GM21825 (cell line): ENCODE results near the gene DEXI.
"Not testable (repeated sequence)": the region's sequence is repeated elsewhere in the genome, so short reads cannot be mapped to it uniquely, and the experiment has no call there.

Source experiments
- ATAC-seq: cut with Tn5 transposase; IDR thresholded peaks from one replicate; pipeline ENCODE4 v1.9.1; 2021; ENCODE audit warnings: mild to moderate bottlenecking, moderate library complexity; ENCODE audit not compliant: unreplicated experiment

The DEXI gene

DNA sequence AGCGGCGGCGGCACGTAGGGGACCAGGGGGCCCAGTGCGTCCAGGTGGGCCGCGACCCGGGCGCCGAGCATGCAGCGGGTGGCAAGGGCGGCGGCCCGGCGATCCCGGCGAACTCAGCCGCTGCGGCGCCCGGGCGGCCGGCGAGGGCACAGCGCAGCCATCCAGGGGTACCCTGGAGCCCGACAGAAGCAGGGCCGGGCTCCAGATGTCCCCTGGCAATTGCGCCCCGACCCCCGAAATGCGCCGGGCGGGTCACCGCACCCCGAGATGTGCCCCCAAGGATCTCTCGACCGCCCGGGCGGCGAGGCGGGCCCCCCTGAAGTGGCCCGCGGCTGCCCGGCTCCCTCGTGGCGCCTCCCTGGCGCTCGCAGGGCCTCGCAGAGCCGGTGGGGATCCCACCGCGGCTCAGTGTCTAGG, 325 bp downstream of the DEXI start:
- not testable (repeated sequence) for ATAC-seq

DNA sequence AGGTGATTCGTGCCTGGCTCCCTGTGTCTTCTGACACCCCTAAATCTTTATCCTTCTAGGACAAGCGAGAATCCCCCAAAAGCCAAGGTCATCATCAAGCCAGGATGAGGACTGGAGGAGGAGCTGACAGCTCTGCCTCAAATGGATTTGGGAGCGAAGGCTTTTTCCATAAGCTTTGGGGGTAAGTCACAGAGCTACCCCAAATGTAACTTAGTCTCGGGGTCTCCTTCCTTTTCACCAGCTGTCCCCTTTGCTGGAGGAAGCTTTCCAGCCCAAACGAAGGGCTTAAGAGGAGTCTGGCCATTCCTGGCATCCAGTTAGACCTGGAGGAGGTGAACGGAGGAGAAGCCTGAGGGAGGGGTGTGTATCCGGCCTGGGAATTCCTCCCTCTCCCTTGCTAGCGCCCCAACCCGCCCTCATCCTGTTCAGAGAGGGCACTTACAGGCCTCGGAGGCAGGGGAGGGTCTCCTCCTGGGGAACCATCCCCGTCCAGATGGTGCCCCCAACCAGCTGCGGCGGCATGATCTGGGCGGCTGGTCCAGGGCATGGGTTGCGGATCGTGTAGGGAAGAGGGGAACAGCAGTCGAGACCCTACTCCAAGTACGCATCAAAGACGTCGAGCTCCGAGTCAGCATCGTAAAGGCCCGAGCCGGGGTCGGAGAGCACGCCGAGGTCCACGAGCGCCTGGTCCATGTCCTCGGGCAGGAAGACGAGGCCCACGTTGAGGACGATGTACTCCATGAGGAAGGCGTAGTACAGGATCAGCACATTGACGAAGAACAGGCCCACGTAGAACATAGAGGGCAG, 938 bp downstream of the DEXI start:
- ATAC-seq: no peak

DNA sequence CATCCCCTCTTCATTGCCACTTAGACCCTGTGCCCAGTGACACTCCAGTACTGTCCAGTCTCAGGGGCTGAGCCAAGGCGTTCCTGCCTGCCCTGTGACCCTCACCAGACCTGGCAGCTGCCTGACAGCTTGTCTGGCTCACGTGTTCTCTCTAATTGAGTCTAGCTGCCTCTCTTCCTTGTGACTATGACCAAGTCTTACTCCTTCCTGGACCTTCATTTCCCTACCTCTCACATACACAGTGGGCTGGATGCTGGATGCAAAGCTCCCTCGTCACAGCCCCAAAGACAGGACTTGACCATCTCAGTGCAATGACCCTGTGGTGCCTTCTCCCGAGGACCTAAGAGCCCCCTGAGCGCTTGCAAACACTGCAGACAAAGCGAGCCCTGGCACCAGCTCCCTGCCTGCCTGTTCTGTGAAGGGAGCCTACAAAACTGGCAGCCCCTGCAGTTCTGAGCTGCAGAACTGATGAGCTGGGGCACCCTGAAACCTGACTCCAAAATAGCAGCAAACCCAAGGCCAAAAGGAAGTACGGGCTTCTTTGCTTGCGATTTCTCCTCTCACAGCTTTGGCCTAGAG, 1.7 kb downstream of the DEXI start:
- ATAC-seq: no peak

DNA sequence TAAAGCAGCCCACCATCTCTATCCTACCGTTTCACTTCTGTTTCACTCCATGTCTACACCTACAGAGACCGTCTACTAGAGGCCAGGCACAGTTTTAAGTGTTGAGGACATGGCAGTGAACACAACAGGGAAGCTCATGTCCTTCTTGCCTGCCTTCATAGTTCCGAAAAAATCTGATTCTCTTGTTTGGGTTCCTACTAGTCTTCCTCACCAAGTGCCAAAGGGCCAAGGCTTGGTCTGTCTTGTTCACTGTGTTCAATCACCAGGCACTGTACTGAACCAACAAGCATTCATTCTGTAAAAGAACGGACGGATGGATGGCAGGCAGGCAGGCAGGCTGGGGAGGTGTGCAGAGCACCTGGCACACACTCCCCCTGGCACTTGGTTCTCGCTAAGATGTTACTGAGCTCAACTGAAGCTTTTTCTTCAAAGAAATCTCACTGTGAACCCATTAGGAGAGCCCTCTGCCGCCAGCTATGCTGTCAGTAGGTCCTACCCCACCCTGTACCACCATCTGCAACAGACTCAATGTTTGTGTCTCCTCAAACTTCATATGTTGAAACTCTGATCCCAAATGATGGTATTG, 2.5 kb downstream of the DEXI start:
- ATAC-seq: no peak

DNA sequence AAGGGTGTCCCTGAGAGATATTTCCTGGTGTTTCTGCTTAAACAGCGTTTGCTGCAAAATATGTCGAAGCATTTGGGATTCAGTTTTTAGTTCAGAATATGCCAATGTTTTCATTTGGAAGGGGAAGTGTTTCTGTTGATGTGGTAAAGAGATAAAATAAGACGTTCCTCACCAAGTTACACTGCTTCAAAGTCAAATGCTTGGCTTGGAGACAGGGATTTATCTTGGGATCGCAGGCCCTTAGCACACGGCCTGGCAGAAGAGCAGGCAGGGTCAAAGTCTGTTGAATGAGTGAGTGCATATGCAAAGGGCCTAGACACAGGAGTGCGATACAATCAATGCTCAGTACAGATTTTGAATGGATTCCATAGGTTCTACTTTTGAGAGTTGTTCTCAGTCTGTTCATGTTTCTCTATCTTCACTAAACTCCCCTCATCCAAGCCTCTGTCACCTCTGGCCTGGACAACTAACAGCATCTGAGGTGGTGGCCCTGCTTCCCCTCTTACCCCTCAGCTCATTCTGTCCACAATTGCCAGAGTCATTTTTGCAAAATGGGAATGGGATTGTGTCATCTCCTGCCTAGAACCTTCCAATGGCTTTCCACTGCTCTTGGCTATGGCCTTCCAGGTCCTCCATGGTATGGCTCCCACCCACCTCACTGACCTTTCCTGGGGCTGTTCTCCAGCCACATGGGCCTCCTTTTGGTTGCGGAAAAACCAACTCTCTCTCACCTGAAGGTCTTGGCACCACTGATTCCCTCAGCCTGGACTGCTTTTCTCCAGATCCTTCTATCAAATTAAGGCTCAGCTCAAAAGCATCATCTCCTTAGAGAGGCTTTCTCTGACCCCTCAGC, 3.2 kb downstream of the DEXI start:
- no peak for ATAC-seq

DNA sequence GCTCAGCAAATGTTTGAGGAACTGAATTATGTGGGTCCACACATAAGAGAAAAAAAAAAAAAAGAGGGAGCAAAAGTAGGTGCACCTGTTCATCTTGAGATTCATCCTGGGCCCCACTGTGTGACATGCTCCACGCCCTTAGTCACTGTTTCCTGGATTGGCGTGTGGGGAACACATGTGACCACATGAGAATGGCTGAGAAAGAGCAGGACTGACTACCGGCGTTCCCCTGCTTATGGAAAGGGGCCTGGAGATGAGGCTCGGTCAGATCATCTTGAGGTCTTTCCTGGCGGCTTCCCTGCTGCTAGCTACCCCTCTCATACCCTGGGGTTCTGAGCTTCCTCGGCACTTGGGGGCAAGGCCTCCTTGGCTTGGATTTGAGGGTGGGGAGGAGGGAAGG, 3.9 kb downstream of the DEXI start:
- ATAC-seq: no peak

DNA sequence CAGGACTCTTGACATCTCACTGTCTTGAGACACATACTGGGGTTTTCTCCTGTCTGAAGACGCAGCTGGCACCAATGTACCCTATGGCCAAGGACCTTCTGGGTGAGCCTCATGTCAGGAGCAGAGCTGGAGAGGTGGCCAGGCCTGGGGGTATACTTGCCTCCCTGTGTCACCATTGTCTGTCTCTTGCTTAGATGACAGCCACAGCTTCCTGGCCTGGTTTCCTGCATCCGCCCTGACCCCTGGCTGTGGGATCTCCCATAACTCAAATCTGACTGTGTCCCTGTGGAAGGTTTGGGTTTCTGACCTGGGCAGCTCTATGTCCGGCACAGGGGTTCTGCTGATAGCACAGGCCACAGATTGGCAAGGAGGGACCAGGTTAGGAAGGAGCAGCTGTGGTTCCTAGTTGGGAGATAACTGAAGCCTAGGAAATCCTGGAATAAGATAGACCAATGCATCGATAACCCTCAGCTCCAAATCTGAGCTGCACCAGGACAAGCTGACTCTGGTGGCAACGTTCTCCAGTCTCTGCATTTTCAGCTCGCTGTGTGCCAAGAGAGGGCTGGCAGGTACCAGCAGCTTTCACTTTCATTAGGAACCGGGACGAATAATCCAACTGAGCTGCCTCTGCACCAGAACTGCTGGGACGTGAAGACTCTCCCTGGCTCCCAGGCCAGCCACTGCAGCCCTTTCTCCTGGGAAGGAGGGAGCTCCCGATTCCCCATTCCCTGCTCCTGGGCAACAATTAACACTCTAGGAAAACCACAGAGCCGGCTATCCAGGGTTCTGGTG, 5.0 kb downstream of the DEXI start:
- ATAC-seq: no peak

DNA sequence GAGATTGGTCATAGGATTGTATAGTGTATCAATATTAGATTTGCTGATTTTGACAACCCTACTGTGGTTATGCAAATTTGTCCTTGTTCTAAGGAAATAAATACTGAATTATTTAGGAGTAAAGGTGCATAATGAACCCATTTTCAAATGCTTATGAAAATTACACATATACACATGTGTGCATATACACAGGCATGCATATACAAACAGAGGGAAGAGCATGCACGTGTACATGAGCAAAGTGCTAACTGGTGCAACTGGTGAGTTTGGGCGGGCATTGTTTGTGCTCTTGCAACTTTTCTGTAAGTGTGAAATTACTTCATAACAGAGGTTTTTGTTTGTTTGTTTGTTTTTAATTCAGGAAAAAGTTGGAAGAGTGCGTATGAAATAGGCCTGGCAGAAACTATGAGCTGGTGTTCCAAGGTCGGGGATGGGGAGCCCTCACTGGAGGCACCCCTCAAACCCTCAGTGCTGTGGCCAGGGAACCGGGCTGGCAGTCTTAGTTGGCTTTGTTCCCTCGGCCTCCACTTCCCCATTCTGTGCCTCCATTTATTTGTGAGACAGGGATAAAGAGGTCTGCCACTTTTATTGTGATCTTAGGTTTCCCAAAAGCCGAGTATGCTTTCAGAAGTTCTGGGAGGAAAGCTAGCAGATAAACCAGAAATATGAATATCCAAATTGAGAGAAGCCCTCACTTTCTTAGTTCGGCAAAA, 5.8 kb downstream of the DEXI start:
- no peak for ATAC-seq

DNA sequence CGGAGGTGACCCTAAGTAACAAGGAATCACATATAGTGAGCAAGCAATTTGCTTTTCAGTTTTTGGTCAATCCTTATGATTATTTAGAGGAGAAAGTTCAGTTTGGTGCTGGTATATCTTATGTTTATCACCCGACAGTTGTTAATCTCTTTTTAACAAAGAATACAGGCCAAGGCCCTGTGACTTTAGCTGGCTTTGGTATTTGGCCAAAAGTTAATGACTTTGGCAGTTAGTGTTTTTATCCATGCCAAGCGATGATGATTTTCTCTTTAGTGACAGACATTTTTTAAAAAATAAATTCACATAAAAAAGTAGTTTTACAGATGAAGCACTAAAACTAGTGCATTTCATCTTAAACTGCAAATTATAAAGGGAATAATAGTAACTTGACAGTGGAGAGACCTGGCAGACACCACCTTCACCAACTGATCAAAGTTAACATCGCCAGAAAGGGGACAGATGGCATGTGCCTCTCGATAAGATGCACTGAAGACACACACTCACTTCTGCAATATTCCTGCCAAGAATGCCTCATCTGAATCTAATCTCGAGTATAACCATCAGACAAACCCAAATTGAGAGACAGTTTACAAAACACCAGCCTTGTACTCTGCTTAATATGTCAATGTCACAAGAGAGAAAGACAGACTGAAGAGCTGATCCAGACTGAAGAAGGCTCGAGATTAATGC, 6.9 kb downstream of the DEXI start:
- no peak for ATAC-seq

DNA sequence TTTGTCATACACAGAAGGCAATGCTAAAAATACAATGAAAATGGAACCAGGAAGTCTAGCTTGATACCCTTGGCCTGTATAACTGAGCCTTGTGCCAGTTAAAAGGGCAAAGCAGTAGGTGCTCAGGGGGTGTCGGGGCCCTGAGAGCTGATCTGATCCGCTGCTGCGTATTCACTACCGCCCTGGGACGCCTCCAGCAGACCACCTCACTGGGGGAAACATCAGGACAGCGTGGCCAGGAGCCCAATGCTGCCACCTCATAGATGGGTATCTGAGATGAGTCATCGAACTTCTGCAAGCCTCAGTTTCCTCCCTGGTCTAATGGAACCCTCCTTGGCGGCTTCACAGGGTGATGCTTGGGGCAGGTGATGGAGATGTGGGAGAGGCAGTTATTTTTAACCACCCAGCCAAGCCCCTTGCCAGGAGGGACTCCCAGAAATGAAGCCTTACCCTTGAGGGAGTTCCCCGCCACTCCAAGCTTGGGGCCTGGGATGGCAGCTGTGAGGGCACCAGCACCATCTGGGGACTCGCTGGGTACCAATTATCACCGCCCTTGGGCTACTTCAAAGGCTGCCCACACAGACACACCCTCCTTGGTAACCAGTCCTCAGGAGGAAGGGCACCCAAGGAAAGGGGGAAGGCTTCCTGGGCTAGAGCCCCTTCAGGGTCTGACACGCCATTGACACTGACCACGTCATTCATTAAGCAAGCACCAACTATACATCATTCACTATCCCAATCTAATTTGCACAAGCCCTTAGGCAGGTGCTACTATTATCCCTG, 7.8 kb downstream of the DEXI start:
- no peak for ATAC-seq

DNA sequence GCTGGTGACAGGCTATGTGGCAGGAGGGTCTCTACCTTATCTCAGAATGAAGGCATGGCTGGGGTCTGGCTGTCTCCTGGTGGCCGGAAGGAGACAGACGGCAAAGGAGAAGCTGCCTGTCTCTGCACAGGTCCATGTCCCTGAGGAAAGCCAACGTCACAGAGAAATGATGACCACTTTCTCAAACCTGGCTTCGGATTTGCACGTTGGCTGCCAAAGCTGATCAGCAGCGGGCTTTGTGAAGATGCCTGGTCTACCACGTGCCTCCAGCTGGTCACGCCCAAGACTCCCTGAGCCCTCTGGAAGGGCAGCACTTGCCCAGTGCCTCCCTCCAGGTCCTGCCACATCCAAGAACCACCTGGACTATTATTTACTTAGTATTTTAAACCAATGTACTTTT, 8.4 kb downstream of the DEXI start:
- ATAC-seq: no peak

DNA sequence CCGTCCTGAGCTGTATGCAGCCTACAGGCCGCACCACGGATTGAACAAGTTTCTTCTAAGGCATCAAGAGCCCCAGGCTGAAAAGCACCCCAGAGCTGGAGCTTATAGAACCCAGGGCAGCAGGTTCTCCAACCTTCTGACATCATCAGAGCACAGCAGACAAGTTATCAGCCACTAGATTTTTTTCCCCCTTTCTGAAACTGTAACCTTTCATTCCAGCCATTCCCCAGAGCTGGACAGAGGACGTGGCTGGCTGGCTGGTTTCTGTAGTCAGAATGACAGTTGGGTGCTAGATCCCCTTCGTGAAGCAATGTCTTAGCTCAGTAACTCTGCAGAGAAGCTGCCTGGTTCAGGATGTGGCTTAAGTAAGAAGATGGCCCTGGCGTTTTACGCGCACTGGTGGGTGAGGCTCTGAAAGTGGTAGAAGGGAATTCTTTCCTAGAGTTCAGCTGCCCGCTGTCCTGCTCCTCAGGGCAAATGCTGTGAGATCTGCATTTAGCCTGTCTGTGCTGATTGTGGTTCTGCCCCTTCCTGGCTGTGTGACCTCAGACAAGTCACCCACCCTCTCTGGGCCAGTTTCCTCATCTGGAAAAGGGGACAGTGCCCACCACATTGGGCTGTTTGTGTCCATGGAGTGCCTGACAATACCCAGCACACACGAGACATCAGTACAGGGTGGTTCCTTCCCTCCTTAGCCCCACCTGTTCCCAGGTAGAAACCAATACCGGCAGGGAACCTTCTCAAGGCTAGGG, 9.1 kb downstream of the DEXI start:
- ATAC-seq: no peak

DNA sequence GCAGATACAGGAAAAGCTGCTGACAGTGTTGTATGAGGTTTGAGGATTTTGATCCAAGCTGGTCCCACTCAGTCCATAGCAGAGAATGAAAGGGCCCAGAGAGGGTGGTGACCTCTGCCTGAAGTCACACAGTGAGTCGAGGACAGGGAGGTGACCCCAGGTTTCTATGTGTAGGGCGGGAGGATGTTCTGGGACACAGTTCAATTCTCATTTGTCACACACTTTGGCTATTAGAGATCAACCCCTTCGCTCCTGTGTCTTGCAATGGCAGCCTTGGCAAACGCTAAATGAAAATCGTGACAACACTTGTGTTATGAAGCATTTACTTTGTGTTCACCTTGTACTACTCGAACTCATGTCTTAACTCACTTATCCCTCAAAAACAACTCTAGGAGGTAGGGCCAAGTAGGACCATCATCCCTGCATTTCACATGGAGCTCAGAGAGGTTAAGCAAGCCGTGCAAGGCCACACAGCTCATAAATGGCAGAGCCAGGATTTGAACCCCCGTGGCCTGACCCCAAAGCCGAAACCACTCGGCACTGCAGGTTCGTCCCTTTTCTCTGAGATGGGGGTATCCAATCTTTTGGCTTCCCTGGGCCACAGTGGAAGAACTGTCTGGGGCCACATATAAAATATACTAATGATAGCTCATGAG, 10.2 kb downstream of the DEXI start:
- ATAC-seq: no peak

DNA sequence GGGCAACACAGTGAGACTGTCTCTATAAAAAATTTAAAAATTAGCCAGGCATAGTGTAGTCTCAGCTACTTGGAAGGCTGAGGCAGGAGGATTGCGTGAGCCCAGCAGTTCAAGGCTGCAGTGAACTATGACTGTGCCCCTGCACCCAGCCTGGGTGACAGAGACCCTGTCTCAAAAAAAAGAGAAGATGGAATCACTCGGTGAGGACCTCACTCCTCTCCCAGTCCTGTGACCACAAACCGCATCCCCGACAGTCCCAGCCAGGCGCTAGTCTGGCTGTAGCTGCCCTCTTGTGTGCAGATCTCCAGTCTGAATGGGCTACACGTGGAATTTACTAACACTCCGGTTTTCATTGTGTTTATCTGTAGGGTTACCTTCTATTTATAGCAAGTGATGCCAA, 11.1 kb downstream of the DEXI start:
- no peak for ATAC-seq

DNA sequence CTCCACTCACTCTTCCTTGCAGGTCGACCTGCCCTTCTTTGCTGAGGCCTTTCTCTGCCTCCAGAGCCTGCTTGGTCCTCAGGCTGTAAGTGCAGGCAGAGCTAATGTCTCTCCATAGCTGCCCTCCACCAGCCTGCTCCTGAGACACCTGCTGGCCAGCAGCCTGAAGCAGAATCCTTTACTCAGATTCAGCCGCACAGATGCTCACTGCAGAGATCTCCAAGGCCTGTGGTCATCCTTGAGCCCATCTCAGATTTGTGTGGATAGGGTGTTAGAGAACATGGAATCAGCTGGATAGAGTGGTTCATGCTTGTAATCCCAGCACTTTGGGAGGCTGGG, 11.5 kb downstream of the DEXI start:
- ATAC-seq: no peak

DNA sequence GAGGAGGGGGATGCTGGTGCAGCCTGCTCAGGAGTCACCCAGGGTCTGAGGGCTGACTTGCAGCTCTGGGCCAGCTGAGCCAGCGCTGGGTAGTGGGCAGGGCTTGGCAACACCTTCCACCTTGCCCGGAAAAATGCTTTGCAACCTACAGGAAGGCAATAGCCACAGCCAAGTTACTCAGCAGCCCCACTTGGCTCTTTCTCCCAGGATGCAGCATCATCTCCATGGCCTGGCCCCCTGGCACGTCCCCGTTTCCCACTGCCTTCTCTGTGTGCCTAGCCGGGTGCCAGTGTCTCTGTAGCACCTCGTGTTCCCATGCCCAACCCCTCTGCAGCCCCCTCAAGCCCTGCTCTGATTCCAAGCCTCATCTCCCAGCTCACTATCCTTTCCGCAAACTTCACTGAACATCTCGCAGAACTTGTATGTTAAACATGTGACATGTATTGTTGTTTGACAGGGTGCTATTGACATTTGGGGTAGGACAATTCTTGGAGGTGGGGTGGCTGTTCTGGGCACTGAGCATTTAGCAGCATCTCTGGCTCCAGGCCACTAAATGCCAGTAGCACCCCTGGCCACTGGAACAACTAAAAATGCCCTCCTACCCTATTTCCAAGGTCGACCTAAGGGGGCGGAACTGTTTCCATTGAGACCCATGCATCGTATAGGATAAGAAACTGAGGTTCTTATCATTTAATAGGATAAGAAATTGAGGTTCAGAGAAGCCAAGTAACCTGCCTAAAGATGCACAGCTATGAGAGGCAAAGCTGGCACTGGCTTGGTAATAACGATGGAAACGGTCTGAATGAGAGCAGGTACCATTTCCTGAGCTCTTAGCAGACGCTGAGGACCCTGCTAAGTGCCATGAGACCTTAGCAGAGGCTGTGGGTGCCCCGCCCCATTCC, 12.2 kb downstream of the DEXI start:
- ATAC-seq: no peak

DNA sequence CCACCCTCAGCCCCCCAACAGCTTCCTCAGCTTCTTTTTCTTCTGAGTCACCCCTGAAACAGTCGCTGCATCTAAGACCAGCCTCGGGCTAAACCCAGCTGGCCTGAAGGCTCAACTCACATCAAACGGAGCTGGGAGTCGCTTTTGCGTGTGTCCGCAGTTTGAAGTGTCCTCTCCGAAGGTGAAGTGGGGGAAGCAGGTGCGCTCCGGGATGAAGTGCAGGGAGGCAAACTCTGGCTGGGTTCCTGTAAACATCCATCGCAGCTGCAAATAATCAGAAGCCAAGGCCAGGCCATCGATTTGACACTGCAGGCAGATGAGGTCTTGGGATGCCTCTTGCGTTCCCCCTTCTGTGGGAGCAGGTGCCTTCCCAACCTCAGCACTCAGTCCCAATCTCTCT, 13.2 kb downstream of the DEXI start:
- not testable (repeated sequence) for ATAC-seq
